SH-SY5Y (cell line): ENCODE measurements around the gene DAB1.

Source experiments
- GATA2 ChIP-seq: IDR thresholded peaks from 2 replicates; pipeline ENCODE4 v1.6.1; 2011; ENCODE audit warnings: mild to moderate bottlenecking, low read depth, low read length
- GATA3 ChIP-seq: IDR thresholded peaks from 2 replicates; pipeline ENCODE4 v1.6.1; 2011; ENCODE audit warnings: low read depth, mild to moderate bottlenecking, low read length, moderate library complexity

DNA sequence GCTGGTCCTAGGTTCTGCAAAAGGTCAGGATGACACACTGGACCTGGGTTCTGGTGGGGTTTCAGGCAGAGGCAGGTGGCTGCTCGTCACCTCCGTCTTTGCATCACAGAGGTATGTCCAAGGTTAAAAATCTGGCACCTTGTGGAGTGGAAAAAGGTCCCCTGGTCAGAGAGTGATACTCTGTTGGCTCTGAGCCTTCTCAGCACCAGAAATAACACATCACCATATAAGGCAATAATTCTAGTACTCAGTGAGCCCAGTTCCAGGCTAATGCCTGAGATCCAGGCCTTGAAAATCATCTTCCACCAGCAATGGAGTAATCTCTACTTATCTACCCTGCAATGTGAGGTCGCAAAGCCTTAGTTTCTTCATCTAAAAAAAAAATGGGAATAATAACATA lies 330.7 kb downstream of the DAB1 start:
- TF ChIP-seq GATA2 (no peak), GATA3 (no peak)
